GM23338 (cell line): Measurements from ENCODE around the gene C14orf132. TPM values are rescaled to one million over a fixed set of nuclear protein-coding genes. Genes with fewer than 3 reads are reported as not detected.

Experiments
- ATAC-seq: fragments of 200-7000 bp; cut with Tn5 transposase; 3 replicates; pipeline ENCODE4 v1.9.1; 2020
- DNase-seq: peaks from one replicate; pipeline ENCODE4 v3.0.0-alpha.2; 2015; ENCODE audit warnings: low spot score
- H2AFZ ChIP-seq: fragments of 200-600 bp; sonication (generic); 2 replicates; pipeline ENCODE4 v1.8.0; 2016; ENCODE audit warnings: antibody characterized with exemption, mild to moderate bottlenecking, moderate library complexity
- H3F3A ChIP-seq: fragments of 200-600 bp; sonication (generic); replicated peaks from 2 replicates; pipeline ENCODE4 v1.8.0; 2017; ENCODE audit warnings: antibody characterized with exemption, mixed run types, low read depth
- H3K27ac ChIP-seq: fragments of 200-600 bp; sonication (generic); 2 replicates; pipeline ENCODE4 v1.6.1; 2016; ENCODE audit warnings: low read depth
- H3K27me3 ChIP-seq: fragments of 200-600 bp; sonication (generic); 2 replicates; pipeline ENCODE4 v1.8.0; 2016; ENCODE audit warnings: mild to moderate bottlenecking, mixed run types, moderate library complexity; ENCODE audit not compliant: insufficient read depth
- H3K36me3 ChIP-seq: fragments of 200-600 bp; sonication (generic); 2 replicates; pipeline ENCODE4 v1.8.0; 2016; ENCODE audit warnings: mild to moderate bottlenecking; ENCODE audit not compliant: insufficient read depth
- H3K4me1 ChIP-seq: fragments of 200-600 bp; sonication (generic); 2 replicates; pipeline ENCODE4 v1.8.0; 2016; ENCODE audit warnings: mild to moderate bottlenecking, moderate library complexity; ENCODE audit not compliant: insufficient read depth
- H3K4me2 ChIP-seq: fragments of 200-600 bp; sonication (generic); 2 replicates; pipeline ENCODE4 v1.7.1; 2017; ENCODE audit warnings: mixed run types
- H3K4me3 ChIP-seq: fragments of 200-600 bp; sonication (generic); 2 replicates; pipeline ENCODE4 v1.6.1; 2016; ENCODE audit warnings: mixed run types
- H3K79me2 ChIP-seq: fragments of 200-600 bp; sonication (generic); replicated peaks from 2 replicates; pipeline ENCODE4 v1.8.0; 2017; ENCODE audit warnings: mild to moderate bottlenecking; ENCODE audit not compliant: insufficient read depth
- H3K9me2 ChIP-seq: fragments of 200-600 bp; sonication (generic); 2 replicates; pipeline ENCODE4 v1.8.0; 2017; ENCODE audit not compliant: insufficient read depth
- H4K20me1 ChIP-seq: fragments of 200-600 bp; sonication (generic); replicated peaks from 2 replicates; pipeline ENCODE4 v1.8.0; 2017; ENCODE audit warnings: mild to moderate bottlenecking; ENCODE audit not compliant: insufficient read depth
- H3K27ac Mint-ChIP-seq: 2 replicates; pipeline ENCODE4 v1.8.0; 2020; ENCODE audit warnings: inconsistent platforms, mild to moderate bottlenecking, moderate library complexity, mixed read lengths
- H3K27me3 Mint-ChIP-seq: 3 replicates; pipeline ENCODE4 v1.8.0; 2022; ENCODE audit warnings: low read depth, mild to moderate bottlenecking, moderate library complexity, mixed read lengths, inconsistent platforms; ENCODE audit not compliant: insufficient read depth, poor library complexity
- H3K36me3 Mint-ChIP-seq: 3 replicates; pipeline ENCODE4 v1.8.0; 2021; ENCODE audit warnings: low read depth, mild to moderate bottlenecking, inconsistent platforms, moderate library complexity, mixed read lengths
- H3K4me1 Mint-ChIP-seq: 3 replicates; pipeline ENCODE4 v1.8.0; 2020; ENCODE audit warnings: mild to moderate bottlenecking, inconsistent platforms, mixed read lengths
- H3K4me3 Mint-ChIP-seq: 3 replicates; pipeline ENCODE4 v1.8.0; 2021; ENCODE audit warnings: moderate library complexity, mild to moderate bottlenecking, inconsistent platforms, mixed read lengths
- H3K9me3 Mint-ChIP-seq: 3 replicates; pipeline ENCODE4 v1.8.0; 2020; ENCODE audit warnings: moderate library complexity, mild to moderate bottlenecking, inconsistent platforms, mixed read lengths
- CREB1 ChIP-seq: fragments of 250-450 bp; sonication (Bioruptor Pico); IDR thresholded peaks from 2 replicates; pipeline ENCODE4 v1.5.0; 2020; ENCODE audit warnings: low read depth, mild to moderate bottlenecking, moderate library complexity
- CTCF ChIP-seq, 2 experiments: fragments of 200-600 bp in 1 of 2; sonication (generic) in 1 of 2; conservative IDR thresholded peaks; 2 replicates each; pipeline versions ENCODE4 v1.5.1 to v1.6.1; 2016 to 2017; ENCODE audit warnings: antibody characterized with exemption in 2 of 2, low read depth in 2 of 2, mild to moderate bottlenecking in 2 of 2, moderate library complexity in 1 of 2
- EZH2 ChIP-seq: fragments of 200-600 bp; sonication (generic); IDR thresholded peaks from one replicate; pipeline ENCODE4 v1.8.0; 2017; ENCODE audit warnings: antibody characterized with exemption, mild to moderate bottlenecking, low read depth; ENCODE audit not compliant: unreplicated experiment
- JUNB ChIP-seq: IDR thresholded peaks from one replicate; pipeline ENCODE4 v1.6.1; 2016; ENCODE audit warnings: antibody characterized with exemption; ENCODE audit not compliant: unreplicated experiment
- NANOG ChIP-seq: IDR thresholded peaks from 2 replicates; pipeline ENCODE4 v1.6.1; 2016; ENCODE audit warnings: antibody characterized with exemption, borderline replicate concordance
- STAT1 ChIP-seq: IDR thresholded peaks from one replicate; pipeline ENCODE4 v1.6.1; 2016; ENCODE audit warnings: antibody characterized with exemption; ENCODE audit not compliant: unreplicated experiment
- ZNF331 ChIP-seq: fragments of 250-450 bp; sonication (Bioruptor Pico); IDR thresholded peaks from 2 replicates; pipeline ENCODE4 v1.5.0; 2020; ENCODE audit warnings: low read depth, mild to moderate bottlenecking, moderate library complexity
- ZNF462 ChIP-seq: fragments of 250-450 bp; sonication (Bioruptor Pico); IDR thresholded peaks from 2 replicates; pipeline ENCODE4 v1.5.0; 2020; ENCODE audit warnings: mild to moderate bottlenecking, moderate library complexity
- polyA plus RNA-seq: library from polyadenylated mRNA; unstranded; fragments of >200 nt; fragmentation: Nextera tagmentation; extraction: Ambion mirVana; gene quantifications from 2 replicates; pipeline ENCODE4 v1.2.1, GENCODE V29; 2016
- total RNA-seq: library from RNA; depleted of rRNA; stranded (reverse); fragments of >200 nt; shearing (Covaris generic); gene quantifications from 2 replicates; pipeline ENCODE4 v1.2.3, GENCODE V29; 2014
- TF ChIP-seq, protein P1 (sequence below): IDR thresholded peaks from 2 replicates; pipeline ENCODE4 v1.6.1; 2016; ENCODE audit warnings: antibody characterized with exemption

C14orf132 gene
- total and polyA plus RNA-seq, 2 experiments from 2014 or later, result 13.8 to 16.2 TPM

GRCh38 chr14:96136371-96137005 is 97.3 kb downstream of the C14orf132 start (continued):
- no peak for TF ChIP-seq ZNF462 (CRISPR knock-in tag)
- TF ChIP-seq ZNF331, result no peak
- TF ChIP-seq NANOG, result no peak
- no peak for TF ChIP-seq JUNB
- no peak for TF ChIP-seq STAT1
- no peak for TF ChIP-seq EZH2
- TF ChIP-seq, protein P1, sequence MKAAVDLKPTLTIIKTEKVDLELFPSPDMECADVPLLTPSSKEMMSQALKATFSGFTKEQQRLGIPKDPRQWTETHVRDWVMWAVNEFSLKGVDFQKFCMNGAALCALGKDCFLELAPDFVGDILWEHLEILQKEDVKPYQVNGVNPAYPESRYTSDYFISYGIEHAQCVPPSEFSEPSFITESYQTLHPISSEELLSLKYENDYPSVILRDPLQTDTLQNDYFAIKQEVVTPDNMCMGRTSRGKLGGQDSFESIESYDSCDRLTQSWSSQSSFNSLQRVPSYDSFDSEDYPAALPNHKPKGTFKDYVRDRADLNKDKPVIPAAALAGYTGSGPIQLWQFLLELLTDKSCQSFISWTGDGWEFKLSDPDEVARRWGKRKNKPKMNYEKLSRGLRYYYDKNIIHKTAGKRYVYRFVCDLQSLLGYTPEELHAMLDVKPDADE, result no peak
- no peak for TF ChIP-seq CREB1

GRCh38 chr14:96138241-96138640 is 99.1 kb downstream of the C14orf132 start:
- Histone ChIP-seq H3K36me3 (no peaks in the 10 kb centered on the region), H3K9me2 (peaks cover 6% of the 10 kb centered on the region; the same call in 1 of the 2 replicates), H4K20me1 (no peaks in the 10 kb centered on the region), H3K4me2 (no peak overlapping the region), H3K27ac (no peak overlapping the region), H2AFZ (no peak overlapping the region), H3K79me2 (no peaks in the 10 kb centered on the region), H3K4me3 (no peak overlapping the region), H3F3A (no peaks in the 10 kb centered on the region), H3K4me1 (no peaks in the 10 kb centered on the region), H3K27me3 (no peaks in the 10 kb centered on the region)
- Mint-ChIP-seq H3K36me3 (no peaks in the 10 kb centered on the region), H3K27me3 (no peaks in the 10 kb centered on the region), H3K4me3 (no peak overlapping the region), H3K27ac (no peak overlapping the region), H3K9me3 (peaks cover 11% of the 10 kb centered on the region), H3K4me1 (no peaks in the 10 kb centered on the region)
- no peak for DNase-seq
- ATAC-seq, result no peak
- TF ChIP-seq CTCF (conservative IDR thresholded peaks at IDR 0.05; ENCODE audit: low read depth in 2 of 2) (no peak), EZH2 (no peak), STAT1 (no peak)
